NOMO-1 treated with DMSO at 0.1 percent for 48 hours (cell line): ENCODE data around the gene CMSS1.
A peak's percentile ranks its signal among the peaks of the same experiment; 100 is the strongest.
"Not testable (repeated sequence)": the region's sequence is repeated elsewhere in the genome, so short reads cannot be mapped to it uniquely, and the experiment has no call there.

Experiments
- DNase-seq: peaks from one replicate; lab custom pipeline; 2025; ENCODE audit not compliant: unreplicated experiment; lab: John Stamatoyannopoulos, UW

The CMSS1 gene

DNA sequence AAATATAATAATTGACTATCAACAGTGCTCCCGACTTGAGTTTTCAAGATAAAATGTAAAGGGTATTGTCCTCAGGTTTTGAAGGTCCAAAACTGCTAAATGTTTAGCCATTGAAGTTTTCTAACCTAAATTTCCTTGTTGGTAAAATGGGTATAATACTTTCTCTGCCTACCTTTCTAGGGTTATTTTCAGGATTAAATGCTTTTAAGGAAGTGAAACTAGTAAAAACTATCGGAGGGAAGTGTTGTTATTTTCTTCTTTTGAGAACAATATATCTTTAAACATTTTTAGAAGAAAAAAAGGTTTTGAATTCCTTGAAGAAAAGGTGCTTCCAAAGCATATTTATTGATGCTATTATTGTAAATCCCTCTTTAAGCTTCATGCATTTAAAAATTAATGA, 229.3 kb downstream of the CMSS1 start:
- peak; percentile 46 for DNase-seq

DNA sequence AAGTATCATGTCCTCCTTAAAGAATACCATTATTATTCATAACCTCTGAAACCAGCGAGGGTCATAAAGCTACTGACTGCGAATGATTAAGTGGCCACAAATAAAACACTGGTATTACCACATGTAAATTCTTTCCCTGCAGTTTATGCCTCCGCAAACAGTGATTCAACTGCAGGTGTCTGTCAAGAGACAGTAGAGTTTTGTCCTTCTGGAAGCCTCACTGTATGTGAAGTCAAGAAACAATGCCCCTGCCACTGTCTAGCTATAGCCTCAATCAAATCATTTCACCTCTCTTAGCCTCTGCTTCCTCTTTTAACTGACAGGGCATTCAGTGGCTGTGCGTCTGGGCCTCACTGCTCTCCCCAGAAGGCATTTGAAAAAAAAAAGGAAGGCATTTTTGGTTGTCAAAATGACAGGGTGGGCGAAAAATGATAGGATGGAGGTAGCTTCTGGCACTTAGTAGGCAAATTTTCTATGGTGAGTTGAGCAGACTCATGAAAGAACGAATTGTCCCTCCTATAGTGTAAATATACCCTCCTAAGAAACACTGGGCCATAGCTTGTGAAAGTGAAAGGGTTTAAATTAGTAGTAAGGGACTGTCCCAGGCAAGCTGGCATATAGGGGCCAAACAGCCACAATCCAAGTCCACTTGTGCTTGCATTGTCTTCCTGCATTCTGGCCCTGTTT, 229.9 kb downstream of the CMSS1 start:
- peak; percentile 78 for DNase-seq

DNA sequence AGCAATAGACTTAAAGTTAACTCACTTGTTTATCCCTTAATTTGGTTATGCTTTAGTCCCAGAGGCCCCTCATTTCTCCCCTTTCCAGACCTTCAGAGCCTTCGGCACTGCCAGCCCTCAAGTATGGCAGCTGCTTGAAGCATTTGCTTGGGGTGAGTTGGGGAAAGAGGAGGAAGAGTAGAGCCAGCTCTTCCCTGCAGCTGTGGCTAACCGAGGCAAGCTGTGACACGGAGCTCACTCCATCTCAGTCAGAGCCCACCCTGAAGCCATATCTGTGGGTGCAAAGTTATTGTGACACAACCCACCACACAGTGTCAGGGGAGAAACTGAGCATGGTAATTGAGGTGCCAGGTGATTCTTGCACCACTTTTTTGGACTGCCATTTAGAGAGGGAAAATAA, 230.6 kb downstream of the CMSS1 start:
- no peak for DNase-seq

GRCh38 chr3:100051513-100051912, 233.9 kb downstream of the CMSS1 start:
- DNase-seq = not testable (repeated sequence)

DNA sequence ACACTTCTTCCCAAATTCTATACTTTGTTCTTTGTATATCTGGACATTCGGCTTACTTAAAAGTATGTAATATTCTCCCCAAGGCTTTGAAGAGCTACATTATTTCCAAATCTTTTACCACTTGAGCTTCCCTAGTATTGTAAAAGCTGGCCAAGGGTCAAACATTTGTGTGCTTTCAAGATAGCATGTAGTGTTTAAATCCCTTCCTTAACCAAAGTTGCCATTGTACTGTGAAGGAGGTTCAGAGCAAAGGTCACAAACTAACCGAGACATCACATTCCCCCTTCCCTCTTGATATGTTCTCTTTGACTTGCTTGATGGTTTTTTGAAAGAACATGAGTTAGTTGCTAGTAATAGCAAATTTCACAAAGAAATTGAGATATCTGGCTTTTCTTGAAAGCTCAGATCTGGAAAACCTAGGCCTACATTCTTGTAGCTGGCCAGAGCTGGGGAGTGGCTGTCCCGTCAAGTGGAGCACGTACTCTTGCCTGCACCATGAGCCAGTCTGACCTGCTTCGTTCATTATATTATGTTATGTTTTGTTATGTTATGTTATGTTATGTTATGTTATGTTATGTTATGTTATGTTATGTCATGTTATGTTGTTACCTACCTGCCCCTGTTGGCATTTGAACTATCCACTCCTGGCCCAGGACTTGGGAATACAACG, 236.4 kb downstream of the CMSS1 start:
- no peak for DNase-seq

GRCh38 chr3:100057716-100058575, 240.3 kb downstream of the CMSS1 start:
- DNase-seq = no peak

DNA sequence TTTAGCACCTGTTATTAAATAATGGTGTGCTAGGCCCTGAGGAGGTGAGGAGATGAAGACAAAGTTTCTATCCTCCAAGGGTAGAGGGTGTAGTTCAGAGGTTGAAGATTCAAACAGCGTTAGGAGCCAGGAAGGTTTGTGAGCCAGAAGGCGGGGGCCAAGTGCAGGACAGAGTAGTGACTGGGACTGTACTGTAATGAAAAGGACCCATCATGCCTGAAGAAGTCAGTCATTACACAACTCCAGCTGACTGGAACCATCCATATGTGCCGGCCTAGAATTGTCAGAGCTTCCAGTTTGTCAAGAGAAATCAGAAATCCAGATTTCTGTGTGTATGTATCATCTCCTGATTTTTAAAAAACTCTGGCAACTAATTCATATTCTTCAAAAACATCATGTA, 241.8 kb downstream of the CMSS1 start:
- no peak for DNase-seq

DNA sequence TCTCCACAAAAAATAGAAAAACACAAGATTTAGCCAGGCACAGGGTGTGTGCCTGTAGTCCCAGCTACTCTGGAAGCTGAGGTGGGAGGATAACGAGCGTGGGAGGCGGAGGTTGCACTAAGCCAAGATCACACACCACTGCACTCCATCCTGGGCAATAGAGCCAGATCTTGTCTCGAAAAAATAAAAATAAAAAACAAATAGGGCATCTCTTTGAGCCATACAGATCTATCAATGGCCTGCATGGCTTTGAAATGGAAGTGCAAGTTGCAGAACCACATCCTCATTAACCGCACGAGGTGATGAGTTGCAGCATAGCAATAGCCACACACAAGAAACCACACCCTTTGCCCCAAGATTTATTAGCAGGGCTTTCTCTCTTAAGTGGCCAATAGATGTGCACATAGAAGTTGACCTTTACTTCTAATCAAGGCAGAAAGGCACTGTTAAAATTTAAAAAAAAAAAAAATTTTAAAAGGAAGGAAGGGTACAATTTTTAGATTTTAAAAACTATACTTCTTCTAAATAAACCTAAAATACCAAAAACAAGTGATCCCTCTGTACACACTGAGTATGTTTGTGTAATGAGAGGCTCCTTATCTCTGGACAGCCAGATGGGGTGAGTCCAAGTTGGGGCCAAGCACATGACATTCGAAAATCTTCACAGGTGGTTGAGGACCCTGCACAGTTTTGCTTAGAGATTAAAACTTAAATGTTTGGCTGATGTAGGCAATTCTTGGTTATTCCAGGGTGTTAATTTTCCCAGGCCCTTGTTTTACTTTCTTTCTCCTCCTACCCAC, 243.2 kb downstream of the CMSS1 start:
- DNase-seq = peak; percentile 90

DNA sequence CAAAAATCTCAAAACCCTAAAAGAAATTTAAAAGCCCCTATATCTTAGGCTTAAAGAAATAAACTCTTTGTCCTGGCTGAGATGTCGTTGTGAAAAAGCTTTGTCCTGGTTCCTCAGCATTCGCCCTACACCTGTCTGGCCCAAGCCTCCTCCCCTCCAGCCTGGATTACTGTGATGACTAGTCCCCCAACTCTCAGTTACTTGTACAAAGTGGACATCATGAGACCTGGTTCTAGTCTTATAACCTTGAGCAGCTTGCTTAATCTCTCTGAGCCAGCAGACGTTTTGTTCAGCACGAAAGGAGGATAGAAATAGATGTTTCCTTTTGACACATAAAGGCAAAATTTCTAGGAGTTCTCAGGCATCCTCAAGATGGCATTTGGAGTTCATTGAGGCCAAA, 245.0 kb downstream of the CMSS1 start:
- DNase-seq = no peak

GRCh38 chr3:100063929-100064461, 246.3 kb downstream of the CMSS1 start:
- no peak for DNase-seq

DNA sequence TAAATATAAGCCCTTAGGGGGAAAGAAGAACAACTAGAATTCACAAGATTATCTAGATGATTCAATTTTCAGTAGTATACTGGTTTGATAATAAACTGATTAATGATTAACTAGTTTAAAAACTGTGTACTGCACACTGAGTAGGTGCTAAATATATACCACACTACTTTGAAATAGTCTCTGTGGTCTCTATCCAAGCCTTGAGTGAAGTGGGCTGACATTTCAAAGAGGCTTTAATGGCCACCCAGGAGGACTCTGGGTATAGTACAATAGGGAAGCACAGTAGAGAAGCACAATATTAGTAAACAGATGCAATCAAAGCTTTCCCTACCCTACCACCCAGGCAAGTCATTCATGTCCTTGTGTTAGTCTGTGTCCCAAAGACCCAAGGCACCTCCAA, 249.9 kb downstream of the CMSS1 start:
- DNase-seq = no peak

DNA sequence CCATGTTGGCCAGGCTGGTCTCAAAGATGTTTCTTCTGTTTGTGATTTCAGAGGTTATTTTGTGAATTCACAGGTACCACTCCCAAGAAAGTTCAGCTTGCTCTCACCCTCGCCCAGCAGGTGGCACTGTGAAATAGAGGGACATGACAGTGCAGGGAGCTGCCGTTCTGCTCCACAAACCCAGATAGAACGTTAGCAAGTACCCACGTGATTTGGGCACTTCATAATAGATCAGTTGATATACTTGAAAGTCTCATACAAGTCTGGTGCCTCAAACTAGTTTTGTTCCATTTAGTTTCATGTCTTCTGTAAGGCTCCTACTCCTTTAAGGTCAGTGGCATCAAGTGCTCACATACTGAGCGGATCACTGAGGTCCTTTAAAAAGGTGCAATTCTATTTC, 251.2 kb downstream of the CMSS1 start:
- DNase-seq = peak; percentile 59

- DNase-seq = no peak
Measured at GRCh38 chr3:100069472-100069871, 251.8 kb downstream of the CMSS1 start.

DNA sequence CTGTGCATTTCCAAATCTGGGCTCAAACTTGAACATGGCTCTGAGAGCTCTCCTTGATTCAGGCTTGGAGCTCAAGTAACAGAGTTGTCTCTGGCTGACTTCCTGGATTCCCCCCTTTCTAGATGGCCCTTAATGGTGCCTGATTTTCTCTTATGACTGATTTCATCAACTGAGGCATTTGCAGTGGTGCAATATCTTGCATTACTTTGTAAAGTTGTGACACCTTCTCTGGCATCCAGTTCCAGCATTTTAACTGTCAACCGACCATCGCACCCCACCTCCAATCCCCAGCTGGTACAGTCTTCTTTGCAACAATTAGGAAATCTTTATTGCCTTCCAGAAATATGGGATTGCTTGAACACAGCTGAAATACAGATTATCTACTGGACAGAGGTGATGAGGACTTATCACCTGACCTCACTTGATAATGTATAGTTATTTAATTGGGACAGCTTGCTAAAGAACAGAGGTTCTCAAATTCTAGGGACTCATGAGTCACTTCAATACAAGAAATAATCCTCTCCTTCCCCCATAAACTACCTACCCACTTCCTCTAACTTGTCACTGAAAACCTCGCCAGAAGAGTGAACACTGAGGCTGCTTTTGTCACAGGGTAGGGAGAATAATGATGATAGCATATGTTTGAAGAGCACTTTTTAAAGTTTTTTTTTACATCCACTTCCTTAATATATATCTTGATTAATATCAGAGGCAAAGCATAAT, 254.8 kb downstream of the CMSS1 start:
- peak; percentile 95 for DNase-seq

DNA sequence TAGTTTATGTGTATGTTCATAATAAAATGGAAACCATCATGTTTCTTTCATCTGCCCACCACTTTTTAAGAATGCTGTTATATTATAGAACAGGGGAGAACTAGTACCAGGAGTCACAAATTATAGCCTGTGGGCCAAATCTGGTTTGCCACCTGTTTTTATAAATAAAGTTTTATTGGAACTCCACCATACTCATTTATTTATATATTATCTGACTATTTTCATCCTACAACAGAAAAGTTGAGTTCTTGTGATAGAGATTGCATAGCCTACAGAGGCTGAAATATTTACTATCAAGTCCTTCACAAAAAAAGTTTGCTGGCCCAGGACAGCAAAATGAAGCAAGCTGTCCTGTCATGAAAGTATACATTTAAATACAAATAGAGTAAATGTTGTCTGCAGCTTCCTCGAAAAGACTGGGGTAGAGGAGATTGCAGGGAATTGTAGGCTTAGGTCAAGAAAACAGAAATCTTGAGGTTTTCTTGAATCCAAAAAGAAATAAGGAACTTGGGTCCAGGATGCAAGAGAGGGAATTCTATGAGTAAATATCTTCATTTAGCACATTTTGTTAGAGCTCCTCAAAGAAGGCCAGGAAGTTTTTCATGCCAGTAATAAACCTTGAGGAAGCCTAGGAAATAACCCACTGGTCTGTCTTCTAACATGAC, 255.5 kb downstream of the CMSS1 start:
- DNase-seq = no peak

DNA sequence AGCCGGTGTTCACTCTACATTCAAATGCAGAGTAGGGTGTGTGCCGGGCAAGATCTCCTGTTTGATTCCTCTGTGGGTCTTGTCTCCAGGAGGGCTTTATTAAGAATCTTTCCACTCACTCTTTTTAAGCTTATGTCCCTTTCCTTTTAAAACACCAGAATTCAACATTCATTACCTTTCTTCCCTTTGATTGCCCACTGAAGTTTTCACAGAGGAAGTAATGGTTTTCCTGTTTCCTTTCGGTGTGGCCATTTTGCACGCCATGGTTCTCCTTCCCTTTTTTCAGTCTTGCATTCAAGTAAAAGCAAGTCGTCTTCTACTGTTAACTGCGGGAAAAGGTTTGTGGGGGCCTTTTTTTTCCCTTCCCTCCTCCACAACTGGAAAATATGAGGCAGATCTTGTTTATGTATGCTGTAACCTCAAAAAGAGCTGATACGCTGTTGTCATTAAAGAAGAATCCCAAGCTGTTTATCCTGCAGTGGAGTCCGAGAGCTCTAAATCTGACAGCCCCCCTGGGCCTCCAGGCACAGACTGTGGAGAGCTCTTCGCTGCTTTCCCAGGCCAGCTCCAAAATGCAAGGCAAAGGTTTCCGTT, 256.1 kb downstream of the CMSS1 start:
- DNase-seq = peak; percentile 63

DNA sequence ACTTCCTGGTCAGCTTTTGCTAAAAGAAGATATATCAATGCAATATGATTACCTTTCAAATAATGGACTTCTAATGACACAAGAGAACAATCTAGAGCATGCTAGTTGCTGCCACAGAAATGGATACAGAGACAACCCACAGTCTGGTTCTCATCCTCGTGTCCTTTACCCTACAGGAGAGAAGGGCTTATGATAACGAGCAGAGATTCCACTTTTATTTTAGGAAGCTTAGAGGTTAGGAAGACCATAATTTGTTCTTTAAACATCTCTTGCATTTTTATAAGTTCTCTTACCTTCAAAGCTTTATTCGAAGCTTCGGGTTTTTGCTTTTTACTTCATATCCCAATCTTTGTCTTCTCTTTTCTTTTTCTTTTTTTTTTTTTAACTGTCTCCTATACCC, 257.5 kb downstream of the CMSS1 start:
- no peak for DNase-seq

GRCh38 chr3:100075851-100076730, 258.4 kb downstream of the CMSS1 start:
- DNase-seq = no peak
